Measurements from ENCODE around the gene MADCAM1. TPM values are rescaled to one million over a fixed set of nuclear protein-coding genes. Genes with fewer than 3 reads are reported as not detected.

Gene MADCAM1
- total and polyA plus RNA-seq, 10 of the 15 experiments (the other 5 are each of a cell fraction or from before 2014, with no cell fraction given) = 0.06 to 0.32 (median 0.31) TPM; not detected in 5

GRCh38 chr19:491146-491741 lies 5.0 kb upstream of the MADCAM1 start:
- DNase-seq (ENCODE audit: low read depth, low spot score) = no peak
- no peaks in the 10 kb centered on the region for H3K27me3 ChIP-seq (replicated peaks in 1 of 2; ENCODE audit: control insufficient read depth in 2 of 2, insufficient read depth in 2 of 2, low read length in 1 of 2)
- no peak overlapping the region for H3K4me2 ChIP-seq (ENCODE audit: control insufficient read depth, insufficient read depth)
- no peak overlapping the region for H3K9ac ChIP-seq (ENCODE audit: control insufficient read depth, insufficient read depth, low read length)
- TF ChIP-seq, protein P1, sequence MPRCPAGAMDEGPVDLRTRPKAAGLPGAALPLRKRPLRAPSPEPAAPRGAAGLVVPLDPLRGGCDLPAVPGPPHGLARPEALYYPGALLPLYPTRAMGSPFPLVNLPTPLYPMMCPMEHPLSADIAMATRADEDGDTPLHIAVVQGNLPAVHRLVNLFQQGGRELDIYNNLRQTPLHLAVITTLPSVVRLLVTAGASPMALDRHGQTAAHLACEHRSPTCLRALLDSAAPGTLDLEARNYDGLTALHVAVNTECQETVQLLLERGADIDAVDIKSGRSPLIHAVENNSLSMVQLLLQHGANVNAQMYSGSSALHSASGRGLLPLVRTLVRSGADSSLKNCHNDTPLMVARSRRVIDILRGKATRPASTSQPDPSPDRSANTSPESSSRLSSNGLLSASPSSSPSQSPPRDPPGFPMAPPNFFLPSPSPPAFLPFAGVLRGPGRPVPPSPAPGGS (IDR thresholded peaks at IDR 0.05; ENCODE audit: borderline replicate concordance, insufficient read depth, low read depth, low read length, poor library complexity, severe bottlenecking) = peak; percentile 65
- TF ChIP-seq SIN3A (IDR thresholded peaks at IDR 0.05; ENCODE audit: low read depth, low read length) = no peak
- ChIA-PET SMC1A (ENCODE audit: uncharacterized antibody, unreplicated experiment) (interaction anchor here (1.4 to 1.5 kb wide), 2 partner anchors 15 to 19 kb away, joined by 3 to 4 read pairs; no protein-coding TSS in a partner anchor), POLR2A (interaction anchor here (1.0 kb wide), 1 partner anchor 20 kb away, joined by 3 read pairs; no protein-coding TSS in a partner anchor), CTCF (interaction anchor here (1.7 to 1.8 kb wide), 2 partner anchors 15 to 19 kb away, joined by 5 to 6 read pairs; no protein-coding TSS in a partner anchor), RAD21 (ENCODE audit: unreplicated experiment) (interaction anchor here (1.3 kb wide), 1 partner anchor 15 kb away, joined by 5 read pairs; no protein-coding TSS in a partner anchor)
- no peaks in the 10 kb centered on the region; the same call in 1 of the 2 replicates for H3K4me1 ChIP-seq (ENCODE audit: control insufficient read depth, insufficient read depth, low read length)
- H3K79me2 ChIP-seq (ENCODE audit: control insufficient read depth, insufficient read depth, low read length) = no peaks in the 10 kb centered on the region
- 92% methylated on average over 27 of the region's 32 CpGs for WGBS (ENCODE audit: insufficient coverage, insufficient replicate concordance, low lambda C conversion rate, missing lambda C conversion rate)
- no peak for ATAC-seq
- FAIRE-seq = no peak
- no peak overlapping the region for H2AFZ ChIP-seq (ENCODE audit: control insufficient read depth, low read depth, low read length)
- H3K36me3 ChIP-seq (ENCODE audit: control insufficient read depth in 2 of 2, insufficient read depth in 2 of 2, low read length in 1 of 2) = no peaks in the 10 kb centered on the region
- BruUV-seq (replicated peaks) = no TSS peak
- no peaks in the 10 kb centered on the region; the same call in 2 of the 3 replicates for H3K9me3 ChIP-seq (replicated peaks; ENCODE audit: control insufficient read depth, insufficient read depth, low read length)
- intact Hi-C loops (cut with micrococcal nuclease; ENCODE audit: unreplicated experiment) (no loop called here), in situ Hi-C loops (cut with MboI) (no loop called here)
- H3K4me3 ChIP-seq = no peak overlapping the region
- no peak overlapping the region for H3K27ac ChIP-seq (ENCODE audit: control insufficient read depth, insufficient read depth)
- no peaks in the 10 kb centered on the region for H4K20me1 ChIP-seq (ENCODE audit: control insufficient read depth, insufficient read depth)

DNA sequence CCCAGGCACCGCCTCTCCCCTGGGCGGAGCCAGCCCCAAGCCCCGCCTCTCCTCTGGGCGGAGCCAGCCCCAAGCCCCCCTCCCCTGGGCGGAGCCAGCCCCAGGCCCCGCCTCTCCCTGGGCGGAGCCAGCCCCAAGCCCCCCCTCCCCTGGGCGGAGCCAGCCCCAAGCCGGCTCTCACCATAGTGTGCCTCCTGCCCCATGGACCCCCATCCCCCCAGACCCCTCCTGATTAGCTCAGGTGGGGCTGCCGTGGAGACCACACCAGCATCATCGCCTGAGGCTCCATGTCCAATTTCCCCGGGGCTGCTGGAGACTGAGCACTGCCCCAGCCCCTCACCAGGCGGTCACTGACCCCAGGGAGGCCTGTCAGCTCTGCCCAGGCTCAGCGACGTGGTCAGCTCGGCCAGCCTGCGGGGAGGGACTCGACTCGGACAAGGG lies 4.2 kb upstream of the MADCAM1 start:
- ChIA-PET SMC1A (ENCODE audit: uncharacterized antibody, unreplicated experiment) (no interaction called here), CTCF (interaction anchor here (1.8 kb wide), 1 partner anchor 14 kb away, joined by 5 read pairs; no protein-coding TSS in a partner anchor), RAD21 (ENCODE audit: unreplicated experiment) (no interaction called here), POLR2A (no interaction called here)
- ATAC-seq = no peak
- intact Hi-C loops (cut with micrococcal nuclease; ENCODE audit: unreplicated experiment) = no loop called here
- no peak overlapping the region for H2AFZ ChIP-seq (ENCODE audit: control insufficient read depth, low read depth, low read length)
- FAIRE-seq = no peak
- 87% methylated on average over 7 of the region's 19 CpGs for WGBS (ENCODE audit: insufficient coverage, insufficient replicate concordance, low lambda C conversion rate, missing lambda C conversion rate)
- H3K4me1 ChIP-seq (ENCODE audit: control insufficient read depth, insufficient read depth, low read length) = no peaks in the 10 kb centered on the region; the same call in 1 of the 2 replicates
- H4K20me1 ChIP-seq (ENCODE audit: control insufficient read depth, insufficient read depth) = no peaks in the 10 kb centered on the region
- H3K79me2 ChIP-seq (ENCODE audit: control insufficient read depth, insufficient read depth, low read length) = no peaks in the 10 kb centered on the region
- H3K4me2 ChIP-seq (ENCODE audit: control insufficient read depth, insufficient read depth) = no peak overlapping the region
- no peaks in the 10 kb centered on the region for H3K27me3 ChIP-seq (replicated peaks in 1 of 2; ENCODE audit: control insufficient read depth in 2 of 2, insufficient read depth in 2 of 2, low read length in 1 of 2)
- H3K4me3 ChIP-seq = no peak overlapping the region
- no peaks in the 10 kb centered on the region for H3K36me3 ChIP-seq (ENCODE audit: control insufficient read depth in 2 of 2, insufficient read depth in 2 of 2, low read length in 1 of 2)
- H3K27ac ChIP-seq (ENCODE audit: control insufficient read depth, insufficient read depth) = no peak overlapping the region
- no TSS peak for BruUV-seq (replicated peaks)
- H3K9me3 ChIP-seq (replicated peaks; ENCODE audit: control insufficient read depth, insufficient read depth, low read length) = no peaks in the 10 kb centered on the region; the same call in 2 of the 3 replicates
- DNase-seq (ENCODE audit: low read depth, low spot score) = no peak
- TF ChIP-seq KAT2A (conservative IDR thresholded peaks at IDR 0.05; ENCODE audit: control insufficient read depth, low read depth, low read length) (no peak), IKZF1 (conservative IDR thresholded peaks at IDR 0.05) (no peak), BCL11A (IDR thresholded peaks at IDR 0.05; ENCODE audit: low read depth, low read length) (no peak), CHD2 (IDR thresholded peaks at IDR 0.05; ENCODE audit: borderline replicate concordance, low read depth, low read length) (no peak), HCFC1 (IDR thresholded peaks at IDR 0.05; ENCODE audit: low read length) (no peak), KLF5 (IDR thresholded peaks at IDR 0.05; ENCODE audit: partially characterized antibody) (no peak)
- in situ Hi-C loops (cut with MboI) = no loop called here
- H3K9ac ChIP-seq (ENCODE audit: control insufficient read depth, insufficient read depth, low read length) = no peak overlapping the region
